NB4 (cell line): Measurements from ENCODE around the gene APH1B.

Source experiments
- DNase-seq: peaks from one replicate; pipeline ENCODE4 v3.0.0; 2010; ENCODE audit warnings: low read depth
- H3K4me3 ChIP-seq: one replicate; pipeline ENCODE4 v1.5.1; 2011; ENCODE audit warnings: mild to moderate bottlenecking, low read depth, low read length, moderate library complexity
- MYC ChIP-seq: IDR thresholded peaks from 2 replicates; pipeline ENCODE4 v1.6.1; 2011; ENCODE audit warnings: low read depth, low read length
- POLR2A ChIP-seq: IDR thresholded peaks from 2 replicates; pipeline ENCODE4 v1.6.1; 2011; ENCODE audit warnings: mild to moderate bottlenecking; ENCODE audit not compliant: insufficient read length; ENCODE audit errors: extremely low read depth
- TF ChIP-seq, protein P1 (sequence below): IDR thresholded peaks from one replicate; pipeline ENCODE4 v1.5.1; 2012; ENCODE audit warnings: low read depth, low read length
- TF ChIP-seq, protein P2 (sequence below): IDR thresholded peaks from 2 replicates; pipeline ENCODE4 v1.6.1; 2011; ENCODE audit warnings: low read depth, low read length

The APH1B gene

DNA sequence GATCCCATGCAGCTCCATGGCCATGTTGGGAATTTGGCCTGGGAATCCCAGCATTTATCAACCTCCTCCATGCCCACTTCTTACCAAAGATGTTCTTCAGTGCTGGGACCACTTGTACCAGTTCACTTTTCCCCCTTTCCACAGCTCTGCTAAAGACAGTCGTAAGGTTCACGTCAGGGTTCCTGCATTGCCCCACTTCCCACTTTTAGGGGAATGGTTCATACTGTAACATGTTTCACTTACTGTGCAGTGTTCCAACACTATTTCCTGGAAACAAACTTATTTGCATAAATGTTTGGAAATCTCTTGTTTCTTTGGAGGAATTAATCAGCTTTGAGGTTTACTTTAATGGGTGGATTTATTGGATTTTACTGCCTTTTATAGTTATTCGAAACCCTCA, 17.0 kb downstream of the APH1B start:
- H3K4me3 ChIP-seq, result no peak overlapping the region
- TF ChIP-seq, protein P1, sequence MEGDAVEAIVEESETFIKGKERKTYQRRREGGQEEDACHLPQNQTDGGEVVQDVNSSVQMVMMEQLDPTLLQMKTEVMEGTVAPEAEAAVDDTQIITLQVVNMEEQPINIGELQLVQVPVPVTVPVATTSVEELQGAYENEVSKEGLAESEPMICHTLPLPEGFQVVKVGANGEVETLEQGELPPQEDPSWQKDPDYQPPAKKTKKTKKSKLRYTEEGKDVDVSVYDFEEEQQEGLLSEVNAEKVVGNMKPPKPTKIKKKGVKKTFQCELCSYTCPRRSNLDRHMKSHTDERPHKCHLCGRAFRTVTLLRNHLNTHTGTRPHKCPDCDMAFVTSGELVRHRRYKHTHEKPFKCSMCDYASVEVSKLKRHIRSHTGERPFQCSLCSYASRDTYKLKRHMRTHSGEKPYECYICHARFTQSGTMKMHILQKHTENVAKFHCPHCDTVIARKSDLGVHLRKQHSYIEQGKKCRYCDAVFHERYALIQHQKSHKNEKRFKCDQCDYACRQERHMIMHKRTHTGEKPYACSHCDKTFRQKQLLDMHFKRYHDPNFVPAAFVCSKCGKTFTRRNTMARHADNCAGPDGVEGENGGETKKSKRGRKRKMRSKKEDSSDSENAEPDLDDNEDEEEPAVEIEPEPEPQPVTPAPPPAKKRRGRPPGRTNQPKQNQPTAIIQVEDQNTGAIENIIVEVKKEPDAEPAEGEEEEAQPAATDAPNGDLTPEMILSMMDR, result no peak
- no peak for TF ChIP-seq MYC
- TF ChIP-seq, protein P2, sequence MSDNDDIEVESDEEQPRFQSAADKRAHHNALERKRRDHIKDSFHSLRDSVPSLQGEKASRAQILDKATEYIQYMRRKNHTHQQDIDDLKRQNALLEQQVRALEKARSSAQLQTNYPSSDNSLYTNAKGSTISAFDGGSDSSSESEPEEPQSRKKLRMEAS, result no peak
- TF ChIP-seq POLR2A, result no peak
- DNase-seq, result no peak

DNA sequence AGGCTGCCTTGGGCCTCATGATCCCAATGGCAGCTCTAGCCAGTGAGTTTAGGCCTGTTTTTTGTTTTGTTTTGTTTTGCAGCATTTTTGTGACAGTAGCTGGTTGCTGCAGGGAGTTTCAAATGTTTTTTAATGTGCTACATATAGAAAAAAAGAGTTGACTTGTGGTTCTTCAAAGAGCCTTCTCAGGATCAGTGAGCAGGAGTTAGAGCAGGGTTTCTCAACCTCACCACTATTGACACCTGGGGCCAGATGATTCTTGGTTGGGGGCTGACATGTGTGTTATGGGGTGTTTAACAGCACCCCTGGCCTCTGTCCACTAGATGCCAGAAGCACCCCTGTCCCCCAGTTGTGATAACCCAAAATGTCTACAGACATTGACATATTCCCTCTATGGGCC, 17.9 kb downstream of the APH1B start:
- no peak for DNase-seq
- TF ChIP-seq, protein P1, result no peak
- no peak overlapping the region for H3K4me3 ChIP-seq

DNA sequence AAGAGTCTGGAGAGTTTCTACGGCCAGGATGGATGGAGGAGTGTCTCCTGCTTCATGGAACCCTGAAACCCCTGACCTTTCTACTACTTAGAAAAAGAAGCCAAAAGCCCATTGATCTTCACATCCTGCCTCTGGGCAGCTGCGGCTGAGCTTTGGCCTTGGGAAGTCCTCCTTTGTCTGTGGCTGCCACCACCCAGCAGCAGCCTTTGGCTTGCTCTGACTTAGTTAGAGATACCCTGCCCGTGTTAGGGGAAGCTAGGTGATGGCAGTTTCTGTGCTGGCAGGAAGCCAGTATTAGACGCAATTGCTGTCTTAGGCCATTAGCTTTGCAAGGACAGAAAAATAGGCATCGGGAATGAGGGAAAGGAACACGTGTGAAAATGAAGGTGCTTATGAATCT, 18.8 kb downstream of the APH1B start:
- no peak for DNase-seq
- no peak overlapping the region for H3K4me3 ChIP-seq
- no peak for TF ChIP-seq POLR2A
- TF ChIP-seq, protein P2, result no peak
- TF ChIP-seq MYC, result no peak
- TF ChIP-seq, protein P1, result no peak

DNA sequence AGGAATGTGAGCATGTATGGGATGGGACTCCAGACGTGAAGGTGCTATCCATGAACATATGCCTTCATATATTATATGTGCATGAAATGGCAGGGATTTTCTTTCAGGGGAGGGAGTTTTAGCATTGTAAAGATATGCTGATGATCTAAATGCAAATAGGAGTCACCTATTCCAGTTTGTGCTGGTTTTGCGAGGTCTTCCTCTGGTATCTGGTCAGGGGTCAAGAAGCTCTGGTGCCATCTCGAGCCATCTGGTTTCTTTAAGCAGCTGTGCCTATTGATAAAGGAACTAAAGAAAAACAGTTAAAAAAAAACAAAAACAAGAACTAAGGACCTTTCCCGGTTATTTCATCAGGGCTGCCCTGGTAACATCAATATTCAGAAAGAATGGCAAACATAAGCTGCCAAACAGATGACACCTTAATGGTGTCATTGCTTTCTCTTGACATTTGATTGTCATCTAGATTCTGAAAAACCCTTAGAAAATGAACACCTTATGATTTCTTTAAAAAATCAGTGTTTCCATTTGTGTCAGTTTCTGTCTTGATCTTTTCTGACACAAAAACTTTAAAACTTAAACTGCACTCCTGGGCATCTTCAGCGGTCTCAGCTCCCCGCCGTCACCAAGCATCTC, 22.7 kb downstream of the APH1B start:
- no peak for TF ChIP-seq POLR2A
- TF ChIP-seq, protein P2, result no peak
- TF ChIP-seq, protein P1, result no peak
- no peak for TF ChIP-seq MYC
- DNase-seq, result no peak
- H3K4me3 ChIP-seq, result no peak overlapping the region

DNA sequence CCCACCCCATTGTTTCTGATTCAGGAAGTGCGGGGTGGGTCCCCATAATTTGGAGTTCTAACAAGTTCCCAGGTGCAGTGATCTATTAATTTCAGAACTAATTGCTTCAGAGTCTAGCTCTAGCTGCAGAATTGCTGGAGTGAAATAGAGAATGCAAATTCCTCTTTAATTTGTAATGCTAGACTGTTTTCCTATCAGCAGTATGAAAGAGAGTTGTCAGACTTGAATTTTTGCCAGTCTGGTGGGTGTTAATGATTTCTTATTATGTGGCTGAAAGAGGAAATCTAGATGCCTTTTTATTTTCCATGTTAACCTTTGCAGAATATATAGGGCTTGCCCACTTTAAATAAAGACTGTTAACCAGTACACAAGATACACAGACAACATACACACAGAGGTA, 23.7 kb downstream of the APH1B start:
- TF ChIP-seq, protein P1, result no peak
- TF ChIP-seq MYC, result no peak
- TF ChIP-seq, protein P2, result no peak
- TF ChIP-seq POLR2A, result no peak
- DNase-seq, result no peak
- no peak overlapping the region for H3K4me3 ChIP-seq

DNA sequence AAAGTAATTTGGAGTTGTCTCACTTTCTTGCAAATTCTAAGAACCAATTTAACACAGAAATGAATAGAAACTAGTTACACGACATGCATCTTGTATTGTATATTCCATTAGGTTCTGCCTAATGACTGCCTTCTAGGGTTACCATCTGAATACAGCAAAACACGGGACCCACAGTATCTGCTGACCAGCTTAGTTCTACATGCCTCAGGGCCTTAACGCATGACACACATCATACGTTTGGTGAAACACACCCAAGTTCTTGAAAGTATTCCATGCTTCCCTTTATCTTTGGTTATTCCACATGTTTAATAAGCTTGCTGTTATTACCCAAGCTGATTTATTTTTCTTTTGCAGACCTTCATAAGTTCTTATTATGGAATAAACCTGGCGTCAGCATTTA, 27.9 kb downstream of the APH1B start:
- DNase-seq, result no peak
- TF ChIP-seq POLR2A (no peak), MYC (no peak)
- TF ChIP-seq, protein P1, result no peak
- TF ChIP-seq, protein P2, result no peak
- H3K4me3 ChIP-seq, result no peak overlapping the region
